ENCODE measurements around the gene DIPK1A. TPM values are rescaled to one million over a fixed set of nuclear protein-coding genes. Genes with fewer than 3 reads are reported as not detected.

The DIPK1A gene
- total and polyA plus RNA-seq, 3 donors from 2014 or later = 14.7 to 25.4 (median 21.4) TPM

Small RNAs within 50 kb of the gene (small RNA-seq; reads per million reads assigned to genes)
- 0 reads per million in 2 donors for gene RF00432
- 0 reads per million in 2 donors for gene RN7SL692P
- gene RNU6-210P = 0 reads per million in 2 donors
- 0 reads per million in 2 donors for gene RNU6-970P
- gene SNORA66 = 16.7 to 33.8 reads per million in 2 donors
- gene SNORD21 = 0 reads per million in 2 donors

Other genes starting within 250 kb of the DIPK1A start
- gene EVI5, start 176.4 kb downstream of the DIPK1A start, total RNA-seq = 10 to 100 TPM; 58.7 to 73.9 TPM
- gene EVI5, start 176.4 kb downstream of the DIPK1A start, polyA plus RNA-seq (ENCODE audit: insufficient read depth, low read depth, low replicate concordance) = 27.0 TPM
- 100 to 1,000 TPM; 548 to 899 TPM for gene RPL5, start 129.4 kb downstream of the DIPK1A start, total RNA-seq
- gene RPL5, start 129.4 kb downstream of the DIPK1A start, polyA plus RNA-seq (ENCODE audit: insufficient read depth, low read depth, low replicate concordance) = 929 TPM
- gene MTF2, start 117.8 kb upstream of the DIPK1A start, total RNA-seq = 10 to 100 TPM; 57.4 to 68.3 TPM
- 32.2 TPM for gene MTF2, start 117.8 kb upstream of the DIPK1A start, polyA plus RNA-seq (ENCODE audit: insufficient read depth, low read depth, low replicate concordance)
- 10 to 100 TPM; 48.1 to 50.0 TPM for gene TMED5, start 219.0 kb upstream of the DIPK1A start, total RNA-seq
- 39.2 TPM for gene TMED5, start 219.0 kb upstream of the DIPK1A start, polyA plus RNA-seq (ENCODE audit: insufficient read depth, low read depth, low replicate concordance)
- gene CCDC18, start 219.3 kb upstream of the DIPK1A start, total RNA-seq = 10 to 100 TPM; 19.4 to 38.3 TPM
- 3.9 TPM for gene CCDC18, start 219.3 kb upstream of the DIPK1A start, polyA plus RNA-seq (ENCODE audit: insufficient read depth, low read depth, low replicate concordance)